ENCODE data around the gene KIFC1. TPM values are rescaled to one million over a fixed set of nuclear protein-coding genes. Genes with fewer than 3 reads are reported as not detected.
"Not testable (repeated sequence)": the region's sequence is repeated elsewhere in the genome, so short reads cannot be mapped to it uniquely, and the experiment has no call there.

The KIFC1 gene
- total and polyA plus RNA-seq, 2 donors from 2014 or later: 2.3 TPM; not detected in 1

DNA sequence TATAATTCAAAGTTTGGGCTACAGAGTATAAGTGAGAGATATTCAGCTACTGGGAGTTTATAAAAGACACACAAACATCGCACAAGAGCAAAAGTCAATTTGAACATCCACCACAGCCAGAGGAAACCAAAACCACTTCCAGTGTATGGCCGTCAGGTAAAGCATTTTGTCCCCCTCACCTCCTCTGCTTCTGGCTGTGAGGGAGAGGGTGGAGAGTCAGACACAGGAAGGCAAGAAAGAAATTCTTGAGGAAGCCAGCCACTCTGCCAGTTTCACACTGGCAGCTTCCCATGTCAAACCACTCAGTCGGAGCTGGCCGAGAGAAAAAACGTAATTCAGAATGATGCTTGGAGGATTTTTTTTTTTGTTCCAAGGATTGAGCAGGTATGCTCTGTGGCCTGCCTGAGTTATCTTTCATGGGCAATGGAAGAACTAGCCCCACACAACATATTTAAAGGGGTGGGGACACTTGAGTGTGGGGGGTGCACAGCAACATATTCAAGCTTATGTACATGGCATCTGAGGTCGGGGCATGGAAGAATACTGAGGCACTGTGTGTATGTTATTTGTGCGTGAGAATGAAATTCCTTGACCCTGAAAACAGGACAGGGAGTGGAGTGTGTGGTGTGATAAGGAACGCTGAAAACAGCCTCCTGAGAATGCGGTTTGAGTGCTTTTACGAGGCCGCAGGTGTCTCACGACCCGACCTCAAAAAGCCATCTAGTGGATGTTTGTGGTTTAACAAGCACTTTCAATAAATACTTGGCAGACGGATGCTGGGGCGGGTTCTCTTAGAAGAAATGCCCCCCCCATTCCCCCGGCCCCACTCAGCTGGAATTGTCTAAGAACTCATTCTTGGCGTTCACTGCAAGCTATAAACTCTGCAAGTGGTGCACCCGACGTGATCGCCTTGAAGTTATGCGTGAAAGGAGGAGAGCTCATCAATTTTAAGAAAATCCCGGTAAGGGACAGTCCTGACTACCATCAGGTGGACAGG, 46.6 kb upstream of the KIFC1 start:
- intact Hi-C loops (cut with DNase I): no loop called here
- no peaks in the 10 kb centered on the region for H3K27me3 ChIP-seq (ENCODE audit: control insufficient read depth, insufficient read depth, low read length)
- peak in 4 of 5 donors; percentile 42 to 89 (median 71) for DNase-seq
- peak overlapping the region in 1 of 2 donors; percentile 36 for H3K27ac ChIP-seq (ENCODE audit: low read depth in 2 of 2, low read length in 2 of 2)
- H3K4me3 ChIP-seq (ENCODE audit: low read length in 3 of 3): peak overlapping the region in 1 of 3 donors; percentile 29
- H3K4me1 ChIP-seq (ENCODE audit: control insufficient read depth in 2 of 3, insufficient read depth in 2 of 3, low read depth in 1 of 3, low read length in 3 of 3): peaks cover 0 to 4% (median 0%) of the 10 kb centered on the region in 3 donors
- H3K36me3 ChIP-seq (ENCODE audit: control insufficient read depth in 2 of 3, insufficient read depth in 3 of 3, low read length in 3 of 3): no peaks in the 10 kb centered on the region
- H3K9me3 ChIP-seq (ENCODE audit: control insufficient read depth in 2 of 3, insufficient read depth in 1 of 3, low read length in 3 of 3): no peaks in the 10 kb centered on the region
- TF ChIP-seq, protein P1, sequence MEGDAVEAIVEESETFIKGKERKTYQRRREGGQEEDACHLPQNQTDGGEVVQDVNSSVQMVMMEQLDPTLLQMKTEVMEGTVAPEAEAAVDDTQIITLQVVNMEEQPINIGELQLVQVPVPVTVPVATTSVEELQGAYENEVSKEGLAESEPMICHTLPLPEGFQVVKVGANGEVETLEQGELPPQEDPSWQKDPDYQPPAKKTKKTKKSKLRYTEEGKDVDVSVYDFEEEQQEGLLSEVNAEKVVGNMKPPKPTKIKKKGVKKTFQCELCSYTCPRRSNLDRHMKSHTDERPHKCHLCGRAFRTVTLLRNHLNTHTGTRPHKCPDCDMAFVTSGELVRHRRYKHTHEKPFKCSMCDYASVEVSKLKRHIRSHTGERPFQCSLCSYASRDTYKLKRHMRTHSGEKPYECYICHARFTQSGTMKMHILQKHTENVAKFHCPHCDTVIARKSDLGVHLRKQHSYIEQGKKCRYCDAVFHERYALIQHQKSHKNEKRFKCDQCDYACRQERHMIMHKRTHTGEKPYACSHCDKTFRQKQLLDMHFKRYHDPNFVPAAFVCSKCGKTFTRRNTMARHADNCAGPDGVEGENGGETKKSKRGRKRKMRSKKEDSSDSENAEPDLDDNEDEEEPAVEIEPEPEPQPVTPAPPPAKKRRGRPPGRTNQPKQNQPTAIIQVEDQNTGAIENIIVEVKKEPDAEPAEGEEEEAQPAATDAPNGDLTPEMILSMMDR (IDR thresholded peaks at IDR 0.05; ENCODE audit: borderline replicate concordance, extremely low read depth, insufficient read depth): peak; percentile 66
- peak overlapping the region in 1 of 3 donors; percentile 51 for H3K9ac ChIP-seq (ENCODE audit: low read length in 3 of 3)
- no peak for FAIRE-seq

DNA sequence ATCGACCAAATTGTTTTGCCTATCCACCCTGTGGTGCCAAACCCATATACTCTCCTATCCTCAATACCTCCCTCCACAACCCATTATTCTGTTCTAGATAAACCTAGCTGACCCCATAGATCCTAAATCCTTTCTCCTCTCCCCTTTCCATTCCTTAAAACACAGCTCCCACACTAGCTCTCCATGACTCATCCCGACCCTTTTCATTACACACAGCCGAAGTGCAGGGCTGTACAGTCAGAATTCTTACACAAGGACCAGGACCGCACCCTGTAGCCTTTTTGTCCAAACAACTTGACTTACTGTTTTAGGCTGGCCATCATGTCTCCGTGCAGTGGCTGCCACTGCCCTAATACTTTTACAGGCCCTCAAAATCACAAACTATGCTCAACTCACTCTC, 44.7 kb upstream of the KIFC1 start:
- H3K27ac ChIP-seq (ENCODE audit: low read depth in 2 of 2, low read length in 2 of 2); intact Hi-C loops (cut with DNase I); DNase-seq; H3K27me3 ChIP-seq (ENCODE audit: control insufficient read depth, insufficient read depth, low read length); H3K4me3 ChIP-seq (ENCODE audit: low read length in 3 of 3); H3K4me1 ChIP-seq (ENCODE audit: control insufficient read depth in 2 of 3, insufficient read depth in 2 of 3, low read depth in 1 of 3, low read length in 3 of 3); FAIRE-seq; H3K9me3 ChIP-seq (ENCODE audit: control insufficient read depth in 2 of 3, insufficient read depth in 1 of 3, low read length in 3 of 3); H3K36me3 ChIP-seq (ENCODE audit: control insufficient read depth in 2 of 3, insufficient read depth in 3 of 3, low read length in 3 of 3); H3K9ac ChIP-seq (ENCODE audit: low read length in 3 of 3): not testable (repeated sequence)

DNA sequence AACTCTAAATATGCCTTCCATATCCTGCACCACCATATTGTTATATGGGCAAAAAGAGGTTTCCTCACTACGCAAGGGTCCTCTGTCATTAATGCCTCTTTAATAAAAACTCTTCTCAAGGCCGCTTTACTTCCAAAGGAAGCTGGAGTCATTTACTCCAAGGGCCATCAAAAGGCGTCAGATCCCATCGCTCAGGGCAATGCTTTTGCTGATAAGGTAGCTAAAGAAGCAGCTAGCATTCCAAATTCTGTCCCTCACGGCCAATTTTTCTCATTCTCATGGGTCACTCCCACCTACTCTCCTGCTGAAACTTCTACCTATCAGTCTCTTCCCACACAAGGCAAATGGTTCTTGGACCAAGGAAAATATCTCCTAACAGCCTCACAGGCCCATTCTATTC, 43.8 kb upstream of the KIFC1 start:
- Histone ChIP-seq H3K27me3 (ENCODE audit: control insufficient read depth, insufficient read depth, low read length) (no peaks in the 10 kb centered on the region), H3K4me3 (ENCODE audit: low read length in 3 of 3) (no peak overlapping the region), H3K9me3 (ENCODE audit: control insufficient read depth in 2 of 3, insufficient read depth in 1 of 3, low read length in 3 of 3) (no peaks in the 10 kb centered on the region), H3K36me3 (ENCODE audit: control insufficient read depth in 2 of 3, insufficient read depth in 3 of 3, low read length in 3 of 3) (no peaks in the 10 kb centered on the region), H3K27ac (ENCODE audit: low read depth in 2 of 2, low read length in 2 of 2) (no peak overlapping the region), H3K4me1 (ENCODE audit: control insufficient read depth in 2 of 3, insufficient read depth in 2 of 3, low read depth in 1 of 3, low read length in 3 of 3) (peaks cover 0 to 4% (median 0%) of the 10 kb centered on the region in 3 donors), H3K9ac (ENCODE audit: low read length in 3 of 3) (no peak overlapping the region)
- DNase-seq: no peak
- intact Hi-C loops (cut with DNase I): no loop called here
- TF ChIP-seq, protein P1 (IDR thresholded peaks at IDR 0.05; ENCODE audit: borderline replicate concordance, extremely low read depth, insufficient read depth): no peak
- FAIRE-seq: no peak

DNA sequence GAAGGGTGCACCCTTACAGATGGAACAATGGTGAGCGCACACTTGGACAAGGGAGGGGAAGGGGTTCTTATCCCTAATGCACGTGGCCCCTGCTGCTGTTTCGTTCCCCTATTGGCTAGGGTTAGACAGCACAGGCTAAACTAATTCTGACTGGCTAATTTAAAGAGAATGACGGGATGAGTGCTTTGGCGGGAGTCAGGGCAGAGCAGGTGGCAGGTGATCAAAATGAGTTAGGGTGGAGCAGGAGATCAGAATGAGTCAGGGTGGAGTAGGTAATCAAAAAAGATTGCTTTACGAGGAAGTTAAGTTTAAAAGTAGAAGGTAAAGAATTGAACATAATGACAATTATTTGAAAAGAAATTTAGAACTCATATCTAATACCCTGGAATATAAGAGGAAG, 35.8 kb upstream of the KIFC1 start:
- intact Hi-C loops (cut with DNase I); H3K4me3 ChIP-seq (ENCODE audit: low read length in 3 of 3); FAIRE-seq; DNase-seq; H3K4me1 ChIP-seq (ENCODE audit: control insufficient read depth in 2 of 3, insufficient read depth in 2 of 3, low read depth in 1 of 3, low read length in 3 of 3); H3K9ac ChIP-seq (ENCODE audit: low read length in 3 of 3); H3K27me3 ChIP-seq (ENCODE audit: control insufficient read depth, insufficient read depth, low read length); H3K36me3 ChIP-seq (ENCODE audit: control insufficient read depth in 2 of 3, insufficient read depth in 3 of 3, low read length in 3 of 3); H3K27ac ChIP-seq (ENCODE audit: low read depth in 2 of 2, low read length in 2 of 2); H3K9me3 ChIP-seq (ENCODE audit: control insufficient read depth in 2 of 3, insufficient read depth in 1 of 3, low read length in 3 of 3): not testable (repeated sequence)
